IMR-90 (cell line): ENCODE measurements around the gene RAVER2. TPM values are rescaled to one million over a fixed set of nuclear protein-coding genes. Genes with fewer than 3 reads are reported as not detected.

Experiments
- ATAC-seq: fragments of 200-7000 bp; cut with Tn5 transposase; 2 replicates; pipeline ENCODE4 v1.9.1; 2020; ENCODE audit warnings: low read depth, mild to moderate bottlenecking, moderate library complexity
- BruUV-seq: library from RNA; stranded (reverse); fragments of 400-500 nt; replicated peaks from 2 replicates; lab custom pipeline; 2021; lab: Mats Ljungman, UMichigan
- CTCF ChIA-PET: fragments of 300-600 bp; formaldehyde crosslinking; extraction: SDS; loops from one replicate; lab custom pipeline; 2021; ENCODE audit warnings: antibody characterized with exemption; lab: Yijun Ruan, JAX
- POLR2A ChIA-PET: fragments of 300-600 bp; sonication (Branson Sonifier 250); formaldehyde crosslinking; loops from one replicate; lab custom pipeline; 2022; ENCODE audit warnings: antibody characterized with exemption; ENCODE audit not compliant: unreplicated experiment; lab: Charles Lee
- DNase-seq: peaks from one replicate; pipeline ENCODE4 v3.0.0; 2013
- H2AFZ ChIP-seq: replicated peaks from 2 replicates; pipeline ENCODE3; 2013; ENCODE audit warnings: low read length, mild to moderate bottlenecking; ENCODE audit not compliant: poor library complexity
- H2AK5ac ChIP-seq: 2 replicates; pipeline ENCODE4 v1.6.1; 2013; ENCODE audit warnings: low read depth, low read length, inconsistent platforms
- H2AK9ac ChIP-seq: replicated peaks from 2 replicates; pipeline ENCODE3; 2013; ENCODE audit warnings: mild to moderate bottlenecking, low read depth, low read length, moderate library complexity; ENCODE audit not compliant: poor library complexity
- H2BK120ac ChIP-seq: 2 replicates; pipeline ENCODE4 v1.6.1; 2013; ENCODE audit warnings: low read depth, low read length, inconsistent platforms
- H2BK15ac ChIP-seq: 3 replicates; pipeline ENCODE4 v1.6.1; 2013; ENCODE audit warnings: low read depth, low read length, inconsistent platforms
- H2BK20ac ChIP-seq: 2 replicates; pipeline ENCODE4 v1.6.1; 2013; ENCODE audit warnings: low read depth, mild to moderate bottlenecking, inconsistent platforms, low read length, moderate library complexity
- H2BK5ac ChIP-seq: 2 replicates; pipeline ENCODE4 v1.6.1; 2013; ENCODE audit warnings: mild to moderate bottlenecking, low read depth, low read length, inconsistent platforms; ENCODE audit not compliant: poor library complexity, severe bottlenecking
- H3K14ac ChIP-seq: replicated peaks from 2 replicates; pipeline ENCODE4 v1.6.1; 2013; ENCODE audit warnings: low read depth, low read length, inconsistent platforms
- H3K18ac ChIP-seq: 2 replicates; pipeline ENCODE4 v1.6.1; 2013; ENCODE audit warnings: low read depth, low read length, control low read depth
- H3K23ac ChIP-seq: 2 replicates; pipeline ENCODE4 v1.6.1; 2013; ENCODE audit warnings: low read depth, low read length, inconsistent platforms
- H3K27ac ChIP-seq: 2 replicates; pipeline ENCODE4 v1.5.1; 2013; ENCODE audit warnings: mild to moderate bottlenecking, control low read depth, low read length; ENCODE audit not compliant: insufficient read depth
- H3K27me3 ChIP-seq: 2 replicates; pipeline ENCODE4 v1.6.1; 2013; ENCODE audit warnings: low read length; ENCODE audit not compliant: control insufficient read depth, insufficient read depth
- H3K36me3 ChIP-seq: 2 replicates; pipeline ENCODE4 v1.6.1; 2013; ENCODE audit warnings: low read length, mixed read lengths; ENCODE audit not compliant: control insufficient read depth, insufficient read depth
- H3K4ac ChIP-seq: 2 replicates; pipeline ENCODE4 v1.6.1; 2013; ENCODE audit warnings: low read depth, low read length, inconsistent platforms
- H3K4me1 ChIP-seq: 2 replicates; pipeline ENCODE4 v1.6.1; 2013; ENCODE audit warnings: low read length, mixed read lengths; ENCODE audit not compliant: control insufficient read depth, insufficient read depth
- H3K4me2 ChIP-seq: 2 replicates; pipeline ENCODE4 v1.6.1; 2013; ENCODE audit warnings: low read depth, mild to moderate bottlenecking, control low read depth, low read length, moderate library complexity
- H3K4me3 ChIP-seq: 2 replicates; pipeline ENCODE4 v1.5.1; 2013; ENCODE audit warnings: low read depth, mild to moderate bottlenecking, control low read depth, low read length, moderate library complexity; ENCODE audit not compliant: insufficient read depth
- H3K56ac ChIP-seq: 2 replicates; pipeline ENCODE4 v1.6.1; 2013; ENCODE audit warnings: low read length, inconsistent platforms; ENCODE audit not compliant: insufficient read depth; ENCODE audit errors: extremely low read depth
- H3K79me1 ChIP-seq, 2 experiments: 2 replicates each; pipeline ENCODE4 v1.6.1; 2013; ENCODE audit warnings: low read length in 2 of 2, inconsistent platforms in 1 of 2, low read depth in 1 of 2
- H3K9ac ChIP-seq: 2 replicates; pipeline ENCODE4 v1.6.1; 2013; ENCODE audit warnings: low read depth, low read length, control low read depth
- H3K9me1 ChIP-seq: 2 replicates; pipeline ENCODE4 v1.6.1; 2013; ENCODE audit warnings: low read length, inconsistent platforms; ENCODE audit not compliant: insufficient read depth
- H3K9me3 ChIP-seq: 2 replicates; pipeline ENCODE4 v1.6.1; 2013; ENCODE audit warnings: low read length; ENCODE audit not compliant: control insufficient read depth, insufficient read depth
- H4K20me1 ChIP-seq: 2 replicates; pipeline ENCODE4 v1.6.1; 2013; ENCODE audit warnings: low read length, inconsistent platforms; ENCODE audit not compliant: insufficient read depth
- H4K5ac ChIP-seq: 2 replicates; pipeline ENCODE4 v1.6.1; 2013; ENCODE audit warnings: mild to moderate bottlenecking, low read depth, low read length, control low read depth
- H4K8ac ChIP-seq, 2 experiments: 2 replicates each; pipeline ENCODE4 v1.6.1; 2013; ENCODE audit warnings: low read depth in 2 of 2, low read length in 2 of 2, control low read depth in 1 of 2, inconsistent platforms in 1 of 2
- H4K91ac ChIP-seq: 2 replicates; pipeline ENCODE4 v1.6.1; 2013; ENCODE audit warnings: low read depth, low read length, inconsistent platforms; ENCODE audit not compliant: insufficient read depth
- BHLHE40 ChIP-seq: fragments of 150-350 bp; IDR thresholded peaks from 2 replicates; pipeline ENCODE4 v1.6.1; 2016; ENCODE audit warnings: mild to moderate bottlenecking, low read depth, low read length
- CEBPB ChIP-seq: IDR thresholded peaks from 2 replicates; pipeline ENCODE4 v1.6.1; 2012; ENCODE audit warnings: low read depth, low read length, improper control_type of control experiment
- CHD1 ChIP-seq: IDR thresholded peaks from 2 replicates; pipeline ENCODE4 v1.6.1; 2012; ENCODE audit warnings: low read depth, low read length, improper control_type of control experiment
- CTCF ChIP-seq: conservative IDR thresholded peaks from 2 replicates; pipeline ENCODE4 v1.5.1; 2012; ENCODE audit warnings: mild to moderate bottlenecking, low read depth, low read length, improper control_type of control experiment
- ELK1 ChIP-seq: fragments of 150-350 bp; IDR thresholded peaks from 2 replicates; pipeline ENCODE4 v1.6.1; 2016; ENCODE audit warnings: low read depth, mild to moderate bottlenecking, low read length, moderate library complexity, borderline replicate concordance
- FOS ChIP-seq: fragments of 150-350 bp; IDR thresholded peaks from 2 replicates; pipeline ENCODE4 v1.6.1; 2016; ENCODE audit warnings: low read depth, low read length
- MAFK ChIP-seq: IDR thresholded peaks from 2 replicates; pipeline ENCODE4 v1.6.1; 2012; ENCODE audit warnings: low read depth, low read length, improper control_type of control experiment
- MAZ ChIP-seq: IDR thresholded peaks from 2 replicates; pipeline ENCODE4 v1.6.1; 2012; ENCODE audit warnings: low read depth, mild to moderate bottlenecking, low read length, improper control_type of control experiment, moderate library complexity, borderline replicate concordance
- MXI1 ChIP-seq: IDR thresholded peaks from 2 replicates; pipeline ENCODE4 v1.6.1; 2012; ENCODE audit warnings: low read depth, mild to moderate bottlenecking, low read length, moderate library complexity, borderline replicate concordance
- NFE2L2 ChIP-seq: fragments of 150-350 bp; IDR thresholded peaks from 2 replicates; pipeline ENCODE4 v1.6.1; 2016; ENCODE audit warnings: low read depth, mild to moderate bottlenecking, low read length
- POLR2A ChIP-seq: IDR thresholded peaks from 2 replicates; pipeline ENCODE4 v1.6.1; 2012; ENCODE audit warnings: mild to moderate bottlenecking, low read depth, low read length
- RAD21 ChIP-seq: IDR thresholded peaks from 2 replicates; pipeline ENCODE4 v1.6.1; 2012; ENCODE audit warnings: low read length, improper control_type of control experiment
- RCOR1 ChIP-seq: IDR thresholded peaks from 2 replicates; pipeline ENCODE4 v1.6.1; 2012; ENCODE audit warnings: mild to moderate bottlenecking, low read length, improper control_type of control experiment; ENCODE audit not compliant: insufficient replicate concordance
- RFX5 ChIP-seq: IDR thresholded peaks from 2 replicates; pipeline ENCODE4 v1.8.0; 2012; ENCODE audit warnings: low read depth, mild to moderate bottlenecking, low read length, moderate library complexity
- SMC3 ChIP-seq: fragments of 150-350 bp; IDR thresholded peaks from 2 replicates; pipeline ENCODE4 v1.6.1; 2016; ENCODE audit warnings: low read depth, mild to moderate bottlenecking, antibody characterized with exemption, low read length, moderate library complexity
- USF2 ChIP-seq: fragments of 150-350 bp; IDR thresholded peaks from 2 replicates; pipeline ENCODE4 v1.6.1; 2017; ENCODE audit warnings: mild to moderate bottlenecking, antibody characterized with exemption, low read length, low read depth
- WGBS, 2 experiments: methylation state at CpG; one replicate each; pipeline versions ENCODE4 v1.1.5 to v1.1.7; 2013; ENCODE audit warnings: missing lambda C conversion rate in 2 of 2; ENCODE audit not compliant: insufficient read length in 1 of 2; ENCODE audit errors: extremely low coverage in 2 of 2; 5-methylcytosine and 5-hydroxymethylcytosine counted together
- dilution Hi-C: fragments of 300-500 bp; cut with HindIII; formaldehyde crosslinking; loops from one replicate; pipeline ENCODE4 v1.14.3; 2018; ENCODE audit warnings: low sequenced_read_pairs; ENCODE audit not compliant: unreplicated experiment
- in situ Hi-C: fragments of 300-500 bp; cut with MboI; formaldehyde crosslinking; loops from 3 replicates; pipeline ENCODE4 v1.14.3; 2019; ENCODE audit warnings: low sequenced_read_pairs, inconsistent platforms, mixed read lengths
- intact Hi-C: fragments of 100-400 bp; cut with micrococcal nuclease; formaldehyde crosslinking; loops from 2 replicates; pipeline ENCODE4 v1.10.0; 2022
- polyA plus RNA-seq, 3 experiments: library from polyadenylated mRNA; depleted of rRNA; stranded (reverse); fragments of >200 nt; gene quantifications; 2 replicates each; pipeline ENCODE4 v1.2.3, GENCODE V29; 2012; ENCODE audit warnings: low replicate concordance in 1 of 3
- total RNA-seq: library from RNA; depleted of rRNA; stranded (reverse); fragments of >200 nt; gene quantifications from 2 replicates; pipeline ENCODE4 v1.2.3, GENCODE V29; 2012

Gene RAVER2
- total and polyA plus RNA-seq, 2 of the 4 experiments (the other 2 are of a cell fraction): 3.7 to 6.1 TPM

- intact Hi-C loops (no loop called here), dilution Hi-C loops (no loop called here), in situ Hi-C loops (no loop called here)
- Histone ChIP-seq H3K56ac (no peak overlapping the region), H4K20me1 (no peaks in the 10 kb centered on the region), H3K36me3 (peaks cover 60% of the 10 kb centered on the region), H3K4me3 (no peak overlapping the region), H2AK5ac (no peak overlapping the region), H3K23ac (no peak overlapping the region), H3K9me1 (peaks cover 3% of the 10 kb centered on the region; the same call in 1 of the 2 replicates), H2BK120ac (no peak overlapping the region), H3K18ac (no peak overlapping the region), H3K14ac (no peak overlapping the region), H2BK5ac (no peak overlapping the region), H3K4me1 (peaks cover 5% of the 10 kb centered on the region; the same call in 1 of the 2 replicates), H4K91ac (no peak overlapping the region), H4K8ac (no peak overlapping the region), H3K27me3 (no peaks in the 10 kb centered on the region), H3K4ac (no peak overlapping the region), H2AK9ac (no peak overlapping the region), H3K79me1 (peaks cover 0 to 4% of the 10 kb centered on the region in 2 experiments; a peak in 1 of 4 replicates), H3K27ac (no peak overlapping the region), H4K5ac (no peak overlapping the region), H2BK20ac (no peak overlapping the region), H2BK15ac (no peak overlapping the region), H3K9me3 (no peaks in the 10 kb centered on the region), H2AFZ (no peak overlapping the region), H3K9ac (no peak overlapping the region), H3K4me2 (no peak overlapping the region)
- ATAC-seq (no peak), DNase-seq (no peak)
- TF ChIP-seq USF2: no peak
- TF ChIP-seq MAZ: no peak
- TF ChIP-seq CEBPB: no peak
- TF ChIP-seq MAFK: no peak
- TF ChIP-seq CTCF: no peak
- no peak for TF ChIP-seq ELK1
- no peak for TF ChIP-seq SMC3
- no peak for TF ChIP-seq FOS
- TF ChIP-seq RFX5: no peak
- no peak for TF ChIP-seq NFE2L2
- no peak for TF ChIP-seq BHLHE40
- TF ChIP-seq RCOR1: no peak
- no peak for TF ChIP-seq CHD1
- TF ChIP-seq POLR2A: no peak
- TF ChIP-seq RAD21: no peak
- no peak for TF ChIP-seq MXI1
- no TSS peak for BruUV-seq
- WGBS, 2 experiments: no CpG with 5 or more reads among the region's 7 CpGs
- POLR2A ChIA-PET: no interaction called here
- CTCF ChIA-PET: no interaction called here
Observed at GRCh38 chr1:64838486-64838885, 93.6 kb downstream of the RAVER2 start.
